Measurements from ENCODE around the gene NAV1.
"Not testable (repeated sequence)": the region's sequence is repeated elsewhere in the genome, so short reads cannot be mapped to it uniquely, and the experiment has no call there.

Gene NAV1

GRCh38 chr1:201520046-201520575, 18.8 kb upstream of the NAV1 start:
- not testable (repeated sequence) for H3K9me3 ChIP-seq (ENCODE audit: low read length); H2AFZ ChIP-seq (ENCODE audit: low read depth, low read length)

GRCh38 chr1:201525193-201525778, 13.6 kb upstream of the NAV1 start:
- Histone ChIP-seq H2AFZ (ENCODE audit: low read depth, low read length) (no peak overlapping the region), H3K27me3 (ENCODE audit: insufficient read depth, low read length) (no peaks in the 10 kb centered on the region), H3K36me3 (ENCODE audit: insufficient read depth, low read length) (no peaks in the 10 kb centered on the region), H3K4me1 (ENCODE audit: insufficient read depth, low read length) (no peaks in the 10 kb centered on the region), H3K9me3 (ENCODE audit: low read length) (no peaks in the 10 kb centered on the region), H3K4me3 (ENCODE audit: low read length) (no peak overlapping the region)

More at GRCh38 chr1:201520046-201520575, 18.8 kb upstream of the NAV1 start:
- not testable (repeated sequence) for H3K36me3 ChIP-seq (ENCODE audit: insufficient read depth, low read length); H3K27me3 ChIP-seq (ENCODE audit: insufficient read depth, low read length); H3K4me3 ChIP-seq (ENCODE audit: low read length); H3K4me1 ChIP-seq (ENCODE audit: insufficient read depth, low read length)

- Histone ChIP-seq H3K27me3 (ENCODE audit: insufficient read depth, low read length) (peaks cover 6% of the 10 kb centered on the region), H3K4me3 (ENCODE audit: low read length) (no peak overlapping the region), H3K9me3 (ENCODE audit: low read length) (no peaks in the 10 kb centered on the region), H3K36me3 (ENCODE audit: insufficient read depth, low read length) (no peaks in the 10 kb centered on the region), H3K4me1 (ENCODE audit: insufficient read depth, low read length) (peaks cover 9% of the 10 kb centered on the region), H2AFZ (ENCODE audit: low read depth, low read length) (no peak overlapping the region)
Observed at GRCh38 chr1:201527879-201528278, 11.0 kb upstream of the NAV1 start.

- Histone ChIP-seq H3K36me3 (ENCODE audit: insufficient read depth, low read length) (no peaks in the 10 kb centered on the region), H3K4me1 (ENCODE audit: insufficient read depth, low read length) (peaks cover 11% of the 10 kb centered on the region), H3K9me3 (ENCODE audit: low read length) (no peaks in the 10 kb centered on the region), H2AFZ (ENCODE audit: low read depth, low read length) (no peak overlapping the region), H3K27me3 (ENCODE audit: insufficient read depth, low read length) (peaks cover 6% of the 10 kb centered on the region), H3K4me3 (ENCODE audit: low read length) (no peak overlapping the region)
Observed at GRCh38 chr1:201528631-201529252, 10.2 kb upstream of the NAV1 start.

GRCh38 chr1:201530741-201531531, 8.0 kb upstream of the NAV1 start:
- H3K27me3 ChIP-seq (ENCODE audit: insufficient read depth, low read length): peaks cover 20% of the 10 kb centered on the region
- no peaks in the 10 kb centered on the region for H3K9me3 ChIP-seq (ENCODE audit: low read length)
- H2AFZ ChIP-seq (ENCODE audit: low read depth, low read length): no peak overlapping the region
- H3K36me3 ChIP-seq (ENCODE audit: insufficient read depth, low read length): no peaks in the 10 kb centered on the region
- peaks cover 12% of the 10 kb centered on the region for H3K4me1 ChIP-seq (ENCODE audit: insufficient read depth, low read length)
- no peak overlapping the region for H3K4me3 ChIP-seq (ENCODE audit: low read length)

- Histone ChIP-seq H3K9me3 (ENCODE audit: low read length) (no peaks in the 10 kb centered on the region), H3K27me3 (ENCODE audit: insufficient read depth, low read length) (peaks cover 29% of the 10 kb centered on the region), H3K4me3 (ENCODE audit: low read length) (no peak overlapping the region), H3K36me3 (ENCODE audit: insufficient read depth, low read length) (no peaks in the 10 kb centered on the region), H3K4me1 (ENCODE audit: insufficient read depth, low read length) (peaks cover 12% of the 10 kb centered on the region), H2AFZ (ENCODE audit: low read depth, low read length) (no peak overlapping the region)
Observed at GRCh38 chr1:201531551-201532425, 7.1 kb upstream of the NAV1 start.

- Histone ChIP-seq H2AFZ (ENCODE audit: low read depth, low read length) (no peak overlapping the region), H3K36me3 (ENCODE audit: insufficient read depth, low read length) (no peaks in the 10 kb centered on the region), H3K27me3 (ENCODE audit: insufficient read depth, low read length) (peaks cover 46% of the 10 kb centered on the region), H3K4me3 (ENCODE audit: low read length) (no peak overlapping the region), H3K9me3 (ENCODE audit: low read length) (no peaks in the 10 kb centered on the region), H3K4me1 (ENCODE audit: insufficient read depth, low read length) (peaks cover 12% of the 10 kb centered on the region)
Observed at GRCh38 chr1:201533836-201534235, 5.1 kb upstream of the NAV1 start.

- Histone ChIP-seq H3K27me3 (ENCODE audit: insufficient read depth, low read length) (peaks cover 54% of the 10 kb centered on the region), H3K4me3 (ENCODE audit: low read length) (no peak overlapping the region), H3K36me3 (ENCODE audit: insufficient read depth, low read length) (no peaks in the 10 kb centered on the region), H2AFZ (ENCODE audit: low read depth, low read length) (no peak overlapping the region), H3K9me3 (ENCODE audit: low read length) (no peaks in the 10 kb centered on the region), H3K4me1 (ENCODE audit: insufficient read depth, low read length) (peaks cover 24% of the 10 kb centered on the region)
Observed at GRCh38 chr1:201535046-201535918, 3.6 kb upstream of the NAV1 start.

GRCh38 chr1:201535919-201536245, 3.0 kb upstream of the NAV1 start:
- Histone ChIP-seq H3K36me3 (ENCODE audit: insufficient read depth, low read length) (no peaks in the 10 kb centered on the region), H2AFZ (ENCODE audit: low read depth, low read length) (no peak overlapping the region), H3K27me3 (ENCODE audit: insufficient read depth, low read length) (peaks cover 60% of the 10 kb centered on the region), H3K9me3 (ENCODE audit: low read length) (no peaks in the 10 kb centered on the region), H3K4me3 (ENCODE audit: low read length) (no peak overlapping the region), H3K4me1 (ENCODE audit: insufficient read depth, low read length) (peaks cover 28% of the 10 kb centered on the region)

GRCh38 chr1:201536558-201536957, 2.4 kb upstream of the NAV1 start:
- H2AFZ ChIP-seq (ENCODE audit: low read depth, low read length): no peak overlapping the region
- H3K27me3 ChIP-seq (ENCODE audit: insufficient read depth, low read length): peaks cover 62% of the 10 kb centered on the region
- peaks cover 24% of the 10 kb centered on the region for H3K4me1 ChIP-seq (ENCODE audit: insufficient read depth, low read length)
- no peaks in the 10 kb centered on the region for H3K36me3 ChIP-seq (ENCODE audit: insufficient read depth, low read length)
- H3K9me3 ChIP-seq (ENCODE audit: low read length): no peaks in the 10 kb centered on the region
- H3K4me3 ChIP-seq (ENCODE audit: low read length): no peak overlapping the region

GRCh38 chr1:201537028-201537427, 1.9 kb upstream of the NAV1 start:
- Histone ChIP-seq H3K4me1 (ENCODE audit: insufficient read depth, low read length) (peaks cover 22% of the 10 kb centered on the region), H3K9me3 (ENCODE audit: low read length) (no peaks in the 10 kb centered on the region), H3K27me3 (ENCODE audit: insufficient read depth, low read length) (peaks cover 63% of the 10 kb centered on the region), H3K36me3 (ENCODE audit: insufficient read depth, low read length) (no peaks in the 10 kb centered on the region), H3K4me3 (ENCODE audit: low read length) (no peak overlapping the region), H2AFZ (ENCODE audit: low read depth, low read length) (no peak overlapping the region)

- Histone ChIP-seq H2AFZ (ENCODE audit: low read depth, low read length) (no peak overlapping the region), H3K27me3 (ENCODE audit: insufficient read depth, low read length) (peaks cover 64% of the 10 kb centered on the region), H3K36me3 (ENCODE audit: insufficient read depth, low read length) (no peaks in the 10 kb centered on the region), H3K4me3 (ENCODE audit: low read length) (no peak overlapping the region), H3K4me1 (ENCODE audit: insufficient read depth, low read length) (peaks cover 20% of the 10 kb centered on the region), H3K9me3 (ENCODE audit: low read length) (no peaks in the 10 kb centered on the region)
Observed at GRCh38 chr1:201537467-201537866, 1.5 kb upstream of the NAV1 start.
